ENCODE measurements around the gene CTDSP2.
"Not testable (repeated sequence)": the region's sequence is repeated elsewhere in the genome, so short reads cannot be mapped to it uniquely, and the experiment has no call there.

Gene CTDSP2

DNA sequence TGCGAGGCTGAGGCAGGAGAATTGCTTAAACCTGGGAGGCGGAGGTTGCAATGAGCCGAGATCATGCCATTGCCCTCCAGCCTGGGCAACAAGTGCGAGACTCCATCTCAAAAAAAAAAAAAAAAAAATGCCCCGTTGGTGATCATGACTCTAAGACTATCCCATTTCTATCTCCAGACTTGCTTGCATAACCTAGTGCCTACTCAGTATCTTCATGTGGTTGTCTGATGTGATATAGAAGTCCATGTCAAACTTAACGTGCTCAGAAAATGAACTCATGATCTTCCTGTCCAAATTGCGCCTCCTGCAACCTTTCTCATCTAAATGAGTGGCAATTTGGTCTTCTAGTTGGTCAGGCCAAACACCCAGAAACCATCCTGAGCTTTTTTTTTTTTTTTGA lies 68.6 kb downstream of the CTDSP2 start:
- Mint-ChIP-seq H3K36me3 (peaks cover 12% of the 10 kb centered on the region), H3K9me3 (no peaks in the 10 kb centered on the region), H3K4me3 (no peak overlapping the region), H3K4me1 (peaks cover 48% of the 10 kb centered on the region), H3K27me3 (peaks cover 2% of the 10 kb centered on the region), H3K27ac (no peak overlapping the region)
- CTCF ChIA-PET, result no interaction called here
- DNase-seq, result no peak

DNA sequence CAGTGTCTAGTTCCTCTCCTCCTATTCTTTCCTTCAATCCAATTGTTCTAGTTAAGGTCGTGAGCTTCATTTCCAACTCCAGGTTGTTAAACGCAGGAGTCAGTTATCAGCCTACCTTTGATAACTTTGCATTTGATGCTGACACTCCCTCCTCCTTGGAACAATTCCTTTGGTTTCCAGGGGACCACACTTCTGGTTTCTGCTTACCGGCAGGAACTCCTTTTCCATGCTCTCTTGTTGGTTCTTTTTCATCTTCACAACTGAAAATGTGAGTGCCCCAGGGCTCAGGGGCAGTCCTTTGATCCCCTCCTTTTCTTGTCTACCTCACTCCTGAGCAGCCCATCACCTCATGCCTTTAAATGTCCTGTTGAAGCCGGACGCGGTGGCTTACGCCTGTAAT lies 69.2 kb downstream of the CTDSP2 start:
- Mint-ChIP-seq H3K36me3 (peaks cover 7% of the 10 kb centered on the region), H3K27me3 (peaks cover 6% of the 10 kb centered on the region), H3K27ac (no peak overlapping the region), H3K4me3 (no peak overlapping the region), H3K9me3 (no peaks in the 10 kb centered on the region), H3K4me1 (peaks cover 44% of the 10 kb centered on the region)
- CTCF ChIA-PET, result no interaction called here
- DNase-seq, result no peak

- Mint-ChIP-seq H3K27ac (no peak overlapping the region), H3K4me3 (no peak overlapping the region), H3K27me3 (peaks cover 6% of the 10 kb centered on the region), H3K36me3 (peaks cover 10% of the 10 kb centered on the region), H3K9me3 (no peaks in the 10 kb centered on the region), H3K4me1 (peaks cover 40% of the 10 kb centered on the region)
- CTCF ChIA-PET, result interaction anchor here (1.6 to 1.7 kb wide), 2 partner anchors 17 to 27 kb away, joined by 3 to 5 read pairs; no protein-coding TSS in a partner anchor
- DNase-seq, result no peak
Measured at GRCh38 chr12:57776247-57776587, 70.3 kb downstream of the CTDSP2 start.

DNA sequence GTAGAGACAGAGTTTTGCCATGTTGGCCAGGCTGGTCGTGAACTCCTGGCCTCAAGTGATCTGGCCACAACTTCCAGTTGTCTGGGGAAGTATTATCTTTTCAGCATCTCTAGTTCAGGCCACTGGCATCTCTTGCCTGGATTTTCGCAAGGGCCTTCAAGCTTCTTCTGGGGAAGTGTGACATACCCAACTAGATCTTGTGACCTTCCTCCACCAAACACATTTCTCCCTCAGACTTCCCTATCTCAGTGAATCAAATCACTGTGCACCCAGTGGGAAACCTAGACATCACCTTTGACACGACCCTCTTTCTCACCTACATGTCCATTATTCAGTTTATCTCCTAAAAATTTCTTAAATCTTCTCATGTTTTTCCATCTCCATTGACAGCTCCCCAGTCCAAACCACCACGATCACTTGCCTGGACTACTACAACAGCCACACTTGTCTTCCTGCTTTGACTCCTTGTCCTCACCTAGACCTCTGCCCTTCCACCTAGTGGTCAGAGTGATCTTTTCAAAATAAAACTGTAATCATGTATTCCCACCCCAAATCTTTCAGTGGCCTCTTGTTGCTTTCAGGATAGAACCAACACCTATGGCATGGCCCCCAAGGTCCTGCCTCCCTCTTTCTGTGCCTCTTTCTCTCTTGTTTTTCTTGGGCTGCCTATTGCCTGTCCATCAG lies 70.8 kb downstream of the CTDSP2 start:
- peaks cover 37% of the 10 kb centered on the region for H3K4me1 Mint-ChIP-seq
- peaks cover 6% of the 10 kb centered on the region for H3K27me3 Mint-ChIP-seq
- H3K36me3 Mint-ChIP-seq, result peaks cover 10% of the 10 kb centered on the region
- no peak for DNase-seq
- no peaks in the 10 kb centered on the region for H3K9me3 Mint-ChIP-seq
- H3K27ac Mint-ChIP-seq, result no peak overlapping the region
- no peak overlapping the region for H3K4me3 Mint-ChIP-seq
- CTCF ChIA-PET, result interaction anchor here (1.1 to 1.7 kb wide), 4 partner anchors 17 to 62 kb away, joined by 3 to 5 read pairs (median 4); no protein-coding TSS in a partner anchor

DNA sequence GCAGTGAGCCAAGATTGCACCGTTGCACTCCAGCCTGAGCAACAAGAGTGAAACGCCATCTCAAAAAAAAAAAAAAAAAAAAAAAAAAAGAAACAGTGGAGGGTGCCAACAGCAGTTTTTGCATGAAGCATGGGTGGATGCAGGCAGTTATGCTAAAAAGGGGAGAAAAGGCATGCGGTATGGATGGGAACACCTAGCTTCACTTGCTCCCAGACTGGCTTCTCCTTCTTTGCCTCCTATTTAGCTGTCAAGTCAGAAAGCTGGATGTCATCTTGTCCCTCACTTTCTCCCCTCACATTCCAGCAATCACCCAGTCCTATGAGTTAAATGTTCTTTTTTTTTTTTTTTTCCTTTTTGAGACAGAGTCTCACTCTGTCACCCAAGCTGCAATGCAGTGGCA lies 71.5 kb downstream of the CTDSP2 start:
- DNase-seq, result no peak
- H3K9me3 Mint-ChIP-seq, result no peaks in the 10 kb centered on the region
- peaks cover 37% of the 10 kb centered on the region for H3K4me1 Mint-ChIP-seq
- no peak overlapping the region for H3K4me3 Mint-ChIP-seq
- H3K36me3 Mint-ChIP-seq, result peaks cover 12% of the 10 kb centered on the region
- H3K27me3 Mint-ChIP-seq, result peaks cover 6% of the 10 kb centered on the region
- CTCF ChIA-PET, result interaction anchor here (1.0 to 1.8 kb wide), 7 partner anchors 9 to 62 kb away, joined by 3 to 5 read pairs (median 3); no protein-coding TSS in a partner anchor
- no peak overlapping the region for H3K27ac Mint-ChIP-seq

DNA sequence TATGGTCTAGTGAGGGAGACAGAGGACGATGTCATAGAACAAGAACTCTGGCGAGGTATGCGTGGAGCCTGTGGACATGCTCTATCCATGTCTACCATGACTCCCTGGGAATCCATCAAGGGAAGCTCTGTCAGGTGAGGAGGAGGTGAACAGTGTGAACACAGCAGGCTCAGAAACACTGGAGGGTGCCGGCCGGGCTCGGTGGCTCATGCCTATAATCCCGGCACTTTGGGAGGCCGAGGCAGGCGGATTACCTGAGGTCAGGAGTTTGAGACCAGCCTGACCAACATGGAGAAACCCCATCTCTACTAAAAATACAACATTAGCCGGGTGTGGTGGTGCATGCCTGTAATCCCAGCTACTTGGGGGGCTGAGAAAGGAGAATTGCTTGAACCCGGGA lies 71.9 kb downstream of the CTDSP2 start:
- CTCF ChIA-PET, result interaction anchor here (1.0 to 1.8 kb wide), 7 partner anchors 9 to 63 kb away, joined by 3 to 5 read pairs (median 3); no protein-coding TSS in a partner anchor
- not testable (repeated sequence) for H3K9me3 Mint-ChIP-seq, H3K27me3 Mint-ChIP-seq, H3K4me3 Mint-ChIP-seq, H3K27ac Mint-ChIP-seq, DNase-seq
- Mint-ChIP-seq H3K4me1 (peaks cover 38% of the 10 kb centered on the region), H3K36me3 (peaks cover 16% of the 10 kb centered on the region)

- Mint-ChIP-seq H3K9me3 (no peaks in the 10 kb centered on the region), H3K27me3 (peaks cover 12% of the 10 kb centered on the region), H3K36me3 (peaks cover 23% of the 10 kb centered on the region), H3K4me1 (peaks cover 33% of the 10 kb centered on the region), H3K4me3 (peak within 1 kb of the TSS; percentile 94), H3K27ac (peak within 1 kb of the TSS; percentile 97)
- peak; percentile 74 for DNase-seq
- CTCF ChIA-PET, result interaction anchor here (0.7 to 1.9 kb wide), 6 partner anchors 9 to 133 kb away, joined by 3 to 8 read pairs (median 4); no protein-coding TSS in a partner anchor
Measured at GRCh38 chr12:57772429-57773322, 73.9 kb downstream of the CTDSP2 start, which contains the start of gene EEF1AKMT3. TSS of gene EEF1AKMT3 (plus strand) at chr12:57772614. CDS start at chr12:57772725, 111 bp downstream.

- Mint-ChIP-seq H3K27ac (peak within 1 kb of the TSS; percentile 97), H3K9me3 (no peaks in the 10 kb centered on the region), H3K4me3 (peak within 1 kb of the TSS; percentile 94), H3K36me3 (peaks cover 23% of the 10 kb centered on the region), H3K27me3 (peaks cover 19% of the 10 kb centered on the region), H3K4me1 (peaks cover 33% of the 10 kb centered on the region)
- CTCF ChIA-PET, result interaction anchor here (0.7 to 1.9 kb wide), 6 partner anchors 9 to 134 kb away, joined by 3 to 8 read pairs (median 4); no protein-coding TSS in a partner anchor
- peak; percentile 97 for DNase-seq
Measured at GRCh38 chr12:57771873-57772428, 74.6 kb downstream of the CTDSP2 start, which contains the start of gene METTL1. TSS of gene METTL1 (minus strand) at chr12:57772105. CDS start at chr12:57772083, 22 bp downstream.

GRCh38 chr12:57771236-57771872 lies 75.2 kb downstream of the CTDSP2 start:
- peak overlapping the region; percentile 94 for H3K4me3 Mint-ChIP-seq
- H3K4me1 Mint-ChIP-seq, result peaks cover 39% of the 10 kb centered on the region
- H3K27me3 Mint-ChIP-seq, result peaks cover 25% of the 10 kb centered on the region
- H3K9me3 Mint-ChIP-seq, result no peaks in the 10 kb centered on the region
- peak; percentile 93 for DNase-seq
- H3K27ac Mint-ChIP-seq, result peak overlapping the region; percentile 97
- peaks cover 23% of the 10 kb centered on the region for H3K36me3 Mint-ChIP-seq
- CTCF ChIA-PET, result interaction anchor here (0.8 to 1.9 kb wide), 4 partner anchors 10 to 15 kb away, joined by 3 to 8 read pairs (median 4); no protein-coding TSS in a partner anchor

GRCh38 chr12:57770734-57771133 lies 75.8 kb downstream of the CTDSP2 start:
- CTCF ChIA-PET, result interaction anchor here (0.8 kb wide), 1 partner anchor 12 kb away, joined by 3 read pairs; no protein-coding TSS in a partner anchor
- DNase-seq, result no peak
- Mint-ChIP-seq H3K9me3 (no peaks in the 10 kb centered on the region), H3K4me1 (peaks cover 41% of the 10 kb centered on the region), H3K36me3 (peaks cover 21% of the 10 kb centered on the region), H3K4me3 (peak overlapping the region; percentile 16), H3K27ac (no peak overlapping the region), H3K27me3 (peaks cover 31% of the 10 kb centered on the region)

All from activated naive CD4-positive, alpha-beta T cell treated with anti-CD3 and anti-CD28 coated beads, Interleukin-2, amount 10 ng/mL, durations not matched to agents 7 days and 5 days (primary cell).